ENCODE results near the gene B4GALT7. TPM values are rescaled to one million over a fixed set of nuclear protein-coding genes. Genes with fewer than 3 reads are reported as not detected.

The B4GALT7 gene
- total RNA-seq, 1 experiment from 2014 or later = 15.0 TPM

- no TSS peak for BruUV-seq (replicated peaks)
- Histone ChIP-seq H3K4me1 (ENCODE audit: insufficient read depth, low read length, poor library complexity, severe bottlenecking) (peaks cover 4% of the 10 kb centered on the region), H3K36me3 (ENCODE audit: insufficient read depth, low read length, poor library complexity, severe bottlenecking) (no peaks in the 10 kb centered on the region), H3K9me3 (ENCODE audit: low read depth, low read length, poor library complexity, severe bottlenecking) (no peaks in the 10 kb centered on the region), H3K27ac (ENCODE audit: low read depth, low read length, poor library complexity, severe bottlenecking) (no peak overlapping the region), H3K4me3 (ENCODE audit: low read depth, low read length, poor library complexity, severe bottlenecking) (no peak overlapping the region), H3K27me3 (replicated peaks; ENCODE audit: insufficient read depth, low read depth, low read length, poor library complexity) (no peaks in the 10 kb centered on the region)
- DNase-seq (ENCODE audit: low spot score) = no peak
- ChIA-PET CTCF (no interaction called here), POLR2A (ENCODE audit: low non-redundant PET) (no interaction called here)
- TF ChIP-seq EZH2 (IDR thresholded peaks at IDR 0.05; ENCODE audit: borderline replicate concordance, low read depth, low read length, poor library complexity, severe bottlenecking) (no peak), CTCF (conservative IDR thresholded peaks at IDR 0.05; ENCODE audit: low read depth, low read length) (no peak)
- intact Hi-C loops (cut with micrococcal nuclease; ENCODE audit: unreplicated experiment) = no loop called here
Observed at GRCh38 chr5:177609076-177610059, 9.4 kb downstream of the B4GALT7 start.

GRCh38 chr5:177610131-177610769 is 10.3 kb downstream of the B4GALT7 start:
- no peaks in the 10 kb centered on the region for H3K9me3 ChIP-seq (ENCODE audit: low read depth, low read length, poor library complexity, severe bottlenecking)
- intact Hi-C loops (cut with micrococcal nuclease; ENCODE audit: unreplicated experiment) = no loop called here
- H3K4me3 ChIP-seq (ENCODE audit: low read depth, low read length, poor library complexity, severe bottlenecking) = no peak overlapping the region
- TF ChIP-seq EZH2 (IDR thresholded peaks at IDR 0.05; ENCODE audit: borderline replicate concordance, low read depth, low read length, poor library complexity, severe bottlenecking) (no peak), CTCF (conservative IDR thresholded peaks at IDR 0.05; ENCODE audit: low read depth, low read length) (no peak)
- ChIA-PET CTCF (no interaction called here), POLR2A (ENCODE audit: low non-redundant PET) (no interaction called here)
- H3K36me3 ChIP-seq (ENCODE audit: insufficient read depth, low read length, poor library complexity, severe bottlenecking) = no peaks in the 10 kb centered on the region
- H3K27ac ChIP-seq (ENCODE audit: low read depth, low read length, poor library complexity, severe bottlenecking) = no peak overlapping the region
- H3K4me1 ChIP-seq (ENCODE audit: insufficient read depth, low read length, poor library complexity, severe bottlenecking) = peaks cover 4% of the 10 kb centered on the region
- H3K27me3 ChIP-seq (replicated peaks; ENCODE audit: insufficient read depth, low read depth, low read length, poor library complexity) = no peaks in the 10 kb centered on the region
- no peak for DNase-seq (ENCODE audit: low spot score)
- no TSS peak for BruUV-seq (replicated peaks)

GRCh38 chr5:177610770-177611445 is 11.0 kb downstream of the B4GALT7 start:
- BruUV-seq (replicated peaks) = no TSS peak
- ChIA-PET POLR2A (ENCODE audit: low non-redundant PET) (no interaction called here), CTCF (no interaction called here)
- intact Hi-C loops (cut with micrococcal nuclease; ENCODE audit: unreplicated experiment) = no loop called here
- no peak for DNase-seq (ENCODE audit: low spot score)
- TF ChIP-seq CTCF (conservative IDR thresholded peaks at IDR 0.05; ENCODE audit: low read depth, low read length) (no peak), EZH2 (IDR thresholded peaks at IDR 0.05; ENCODE audit: borderline replicate concordance, low read depth, low read length, poor library complexity, severe bottlenecking) (no peak)
- Histone ChIP-seq H3K9me3 (ENCODE audit: low read depth, low read length, poor library complexity, severe bottlenecking) (no peaks in the 10 kb centered on the region), H3K4me3 (ENCODE audit: low read depth, low read length, poor library complexity, severe bottlenecking) (no peak overlapping the region), H3K4me1 (ENCODE audit: insufficient read depth, low read length, poor library complexity, severe bottlenecking) (peaks cover 4% of the 10 kb centered on the region), H3K27me3 (replicated peaks; ENCODE audit: insufficient read depth, low read depth, low read length, poor library complexity) (no peaks in the 10 kb centered on the region), H3K36me3 (ENCODE audit: insufficient read depth, low read length, poor library complexity, severe bottlenecking) (no peaks in the 10 kb centered on the region), H3K27ac (ENCODE audit: low read depth, low read length, poor library complexity, severe bottlenecking) (no peak overlapping the region)
